Body of pancreas (tissue), 4 donors: ENCODE results near the gene PRSS2. TPM values are rescaled to one million over a fixed set of nuclear protein-coding genes. Genes with fewer than 3 reads are reported as not detected.

ENCODE experiments used
- ATAC-seq: fragments of 150-250 bp; one replicate; pipeline ENCODE4 v1.9.1; 2016
- DNase-seq, 4 donors: peaks; one replicate each; pipeline ENCODE4 v3.0.0-alpha.2; 2019
- H3K27ac ChIP-seq, 4 donors: fragments of 200-600 bp; sonication (generic); 1 replicate in 3 of 4; 2 replicates in 1 of 4; pipeline versions ENCODE4 v1.5.1 to v1.6.1; 2016 to 2019; ENCODE audit warnings: mild to moderate bottlenecking in 1 of 4, mixed read lengths in 1 of 4, moderate library complexity in 1 of 4
- H3K27me3 ChIP-seq, 2 donors: fragments of 200-600 bp; sonication (generic); one replicate each; pipeline ENCODE4 v1.6.0; 2016; ENCODE audit warnings: mild to moderate bottlenecking in 1 of 2
- H3K36me3 ChIP-seq, 2 donors: fragments of 200-600 bp; sonication (generic); replicated peaks in 1 of 2; 2 replicates each; pipeline ENCODE4 v1.5.1; 2016; ENCODE audit warnings: low read depth in 2 of 2; ENCODE audit not compliant: insufficient read depth in 1 of 2
- H3K4me1 ChIP-seq: fragments of 200-600 bp; sonication (generic); one replicate; pipeline ENCODE4 v1.6.0; 2016
- H3K4me3 ChIP-seq, 2 donors: fragments of 200-600 bp; sonication (generic); 1 replicate in 1 of 2; 2 replicates in 1 of 2; pipeline ENCODE4 v1.5.1; 2016 to 2019
- H3K9me3 ChIP-seq, 3 donors: fragments of 200-600 bp; sonication (generic); 1 replicate in 2 of 3; 2 replicates in 1 of 3; pipeline ENCODE4 v1.5.1; 2016
- POLR2A ChIP-seq, 3 donors: fragments of 450-650 bp; IDR thresholded peaks; one replicate each; pipeline ENCODE4 v1.6.1; 2016; ENCODE audit warnings: antibody characterized with exemption in 3 of 3, mild to moderate bottlenecking in 2 of 3
- WGBS, 2 donors: methylation state at CpG; one replicate each; pipeline ENCODE4 v1.1.5; 2017; 5-methylcytosine and 5-hydroxymethylcytosine counted together
- intact Hi-C: fragments of 100-400 bp; cut with DNase I; formaldehyde crosslinking; loops from one replicate; pipeline ENCODE4 v1.15.1; 2023
- total RNA-seq, 2 donors: library from RNA; depleted of rRNA; stranded (reverse); fragments of >200 nt; gene quantifications; one replicate each; pipeline ENCODE4 v1.1.0, GENCODE V29; 2016
- TF ChIP-seq, protein P1 (sequence below), 7 experiments: fragments of 450-650 bp in 4 of 7; fragments of 200-600 bp in 3 of 7; sonication (generic) in 3 of 7; IDR thresholded peaks; one replicate each; pipeline ENCODE4 v1.5.1; 2016 to 2019; ENCODE audit warnings: antibody characterized with exemption in 7 of 7

PRSS2 gene
- total RNA-seq, 2 donors from 2014 or later = 15,993 to 74,693 TPM

DNA sequence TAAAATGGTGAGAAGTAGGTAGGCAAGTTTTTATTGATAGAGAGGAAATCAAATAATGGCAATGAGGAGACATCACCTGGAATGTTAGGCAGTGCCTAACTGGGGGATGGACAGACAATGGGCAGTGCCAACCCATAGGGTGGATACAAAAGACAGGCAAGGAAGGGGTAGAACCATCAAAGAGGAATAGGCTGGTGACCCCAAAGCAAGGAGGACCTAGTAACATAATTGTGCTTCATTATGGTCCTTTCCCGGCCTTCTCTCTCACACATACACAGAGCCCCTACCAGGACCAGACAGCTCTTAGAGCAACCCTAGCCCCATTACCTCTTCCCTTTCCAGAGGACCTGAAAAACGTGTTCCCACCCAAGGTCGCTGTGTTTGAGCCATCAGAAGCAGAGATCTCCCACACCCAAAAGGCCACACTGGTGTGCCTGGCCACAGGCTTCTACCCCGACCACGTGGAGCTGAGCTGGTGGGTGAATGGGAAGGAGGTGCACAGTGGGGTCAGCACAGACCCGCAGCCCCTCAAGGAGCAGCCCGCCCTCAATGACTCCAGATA is 30.0 kb downstream of the PRSS2 start:
- Histone ChIP-seq H3K4me3 (no peak overlapping the region), H3K27me3 (peaks cover 0 to 20% of the 10 kb centered on the region in 2 donors), H3K4me1 (peaks cover 17% of the 10 kb centered on the region), H3K27ac (no peak overlapping the region), H3K36me3 (no peaks in the 10 kb centered on the region), H3K9me3 (no peaks in the 10 kb centered on the region)
- intact Hi-C loops = no loop called here
- ATAC-seq = no peak
- DNase-seq = no peak
- 64 to 73% methylated on average over 3 to 5 of the region's 7 CpGs for WGBS, 2 donors
- TF ChIP-seq POLR2A (IDR thresholded peaks at IDR 0.05) = no peak
- TF ChIP-seq, protein P1, sequence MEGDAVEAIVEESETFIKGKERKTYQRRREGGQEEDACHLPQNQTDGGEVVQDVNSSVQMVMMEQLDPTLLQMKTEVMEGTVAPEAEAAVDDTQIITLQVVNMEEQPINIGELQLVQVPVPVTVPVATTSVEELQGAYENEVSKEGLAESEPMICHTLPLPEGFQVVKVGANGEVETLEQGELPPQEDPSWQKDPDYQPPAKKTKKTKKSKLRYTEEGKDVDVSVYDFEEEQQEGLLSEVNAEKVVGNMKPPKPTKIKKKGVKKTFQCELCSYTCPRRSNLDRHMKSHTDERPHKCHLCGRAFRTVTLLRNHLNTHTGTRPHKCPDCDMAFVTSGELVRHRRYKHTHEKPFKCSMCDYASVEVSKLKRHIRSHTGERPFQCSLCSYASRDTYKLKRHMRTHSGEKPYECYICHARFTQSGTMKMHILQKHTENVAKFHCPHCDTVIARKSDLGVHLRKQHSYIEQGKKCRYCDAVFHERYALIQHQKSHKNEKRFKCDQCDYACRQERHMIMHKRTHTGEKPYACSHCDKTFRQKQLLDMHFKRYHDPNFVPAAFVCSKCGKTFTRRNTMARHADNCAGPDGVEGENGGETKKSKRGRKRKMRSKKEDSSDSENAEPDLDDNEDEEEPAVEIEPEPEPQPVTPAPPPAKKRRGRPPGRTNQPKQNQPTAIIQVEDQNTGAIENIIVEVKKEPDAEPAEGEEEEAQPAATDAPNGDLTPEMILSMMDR (IDR thresholded peaks at IDR 0.05) = no peak

DNA sequence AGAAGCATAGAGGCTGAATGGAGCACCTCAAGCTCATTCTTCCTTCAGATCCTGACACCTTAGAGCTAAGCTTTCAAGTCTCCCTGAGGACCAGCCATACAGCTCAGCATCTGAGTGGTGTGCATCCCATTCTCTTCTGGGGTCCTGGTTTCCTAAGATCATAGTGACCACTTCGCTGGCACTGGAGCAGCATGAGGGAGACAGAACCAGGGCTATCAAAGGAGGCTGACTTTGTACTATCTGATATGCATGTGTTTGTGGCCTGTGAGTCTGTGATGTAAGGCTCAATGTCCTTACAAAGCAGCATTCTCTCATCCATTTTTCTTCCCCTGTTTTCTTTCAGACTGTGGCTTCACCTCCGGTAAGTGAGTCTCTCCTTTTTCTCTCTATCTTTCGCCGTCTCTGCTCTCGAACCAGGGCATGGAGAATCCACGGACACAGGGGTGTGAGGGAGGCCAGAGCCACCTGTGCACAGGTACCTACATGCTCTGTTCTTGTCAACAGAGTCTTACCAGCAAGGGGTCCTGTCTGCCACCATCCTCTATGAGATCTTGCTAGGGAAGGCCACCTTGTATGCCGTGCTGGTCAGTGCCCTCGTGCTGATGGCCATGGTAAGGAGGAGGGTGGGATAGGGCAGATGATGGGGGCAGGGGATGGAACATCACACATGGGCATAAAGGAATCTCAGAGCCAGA is 31.0 kb downstream of the PRSS2 start:
- 91 to 93% methylated on average over 8 of the region's 8 CpGs for WGBS, 2 donors
- ATAC-seq (no peak), DNase-seq (no peak)
- Histone ChIP-seq H3K27me3 (peaks cover 0 to 16% of the 10 kb centered on the region in 2 donors), H3K9me3 (no peaks in the 10 kb centered on the region), H3K4me1 (peaks cover 15% of the 10 kb centered on the region), H3K27ac (no peak overlapping the region), H3K4me3 (no peak overlapping the region), H3K36me3 (no peaks in the 10 kb centered on the region)
- TF ChIP-seq, protein P1 (IDR thresholded peaks at IDR 0.05) = no peak
- no peak for TF ChIP-seq POLR2A (IDR thresholded peaks at IDR 0.05)
- intact Hi-C loops = no loop called here

DNA sequence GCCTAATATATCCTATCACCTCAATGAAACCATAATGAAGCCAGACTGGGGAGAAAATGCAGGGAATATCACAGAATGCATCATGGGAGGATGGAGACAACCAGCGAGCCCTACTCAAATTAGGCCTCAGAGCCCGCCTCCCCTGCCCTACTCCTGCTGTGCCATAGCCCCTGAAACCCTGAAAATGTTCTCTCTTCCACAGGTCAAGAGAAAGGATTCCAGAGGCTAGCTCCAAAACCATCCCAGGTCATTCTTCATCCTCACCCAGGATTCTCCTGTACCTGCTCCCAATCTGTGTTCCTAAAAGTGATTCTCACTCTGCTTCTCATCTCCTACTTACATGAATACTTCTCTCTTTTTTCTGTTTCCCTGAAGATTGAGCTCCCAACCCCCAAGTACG is 31.5 kb downstream of the PRSS2 start:
- intact Hi-C loops = no loop called here
- Histone ChIP-seq H3K27me3 (peaks cover 0 to 12% of the 10 kb centered on the region in 2 donors), H3K4me3 (no peak overlapping the region), H3K4me1 (peaks cover 9% of the 10 kb centered on the region), H3K27ac (no peak overlapping the region), H3K9me3 (no peaks in the 10 kb centered on the region), H3K36me3 (no peaks in the 10 kb centered on the region)
- ATAC-seq = no peak
- TF ChIP-seq, protein P1 (IDR thresholded peaks at IDR 0.05) = no peak
- TF ChIP-seq POLR2A (IDR thresholded peaks at IDR 0.05) = no peak
- DNase-seq = no peak
- WGBS, 2 donors = 92 to 96% methylated on average over 3 of the region's 3 CpGs

DNA sequence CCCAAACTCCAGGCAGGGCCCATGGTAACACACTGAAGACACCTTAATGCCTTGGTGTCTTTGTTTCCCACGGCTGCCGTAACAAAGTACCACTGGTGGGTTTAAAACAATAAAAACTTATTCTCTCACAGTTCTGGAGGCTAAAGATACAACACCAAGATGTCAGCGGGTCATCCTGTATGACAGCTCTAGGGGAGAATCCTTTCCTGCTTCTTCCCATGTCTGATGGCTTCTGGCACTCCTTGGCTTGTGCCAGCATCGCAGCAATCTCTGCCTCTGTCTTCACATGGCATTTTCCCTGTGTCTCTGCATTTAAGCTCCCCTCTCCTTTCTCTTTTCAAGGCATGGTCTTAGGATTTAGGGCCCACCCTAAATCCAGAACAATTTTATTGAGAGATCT is 33.1 kb downstream of the PRSS2 start:
- ATAC-seq = no peak
- TF ChIP-seq, protein P1 (IDR thresholded peaks at IDR 0.05) = no peak
- no peak for TF ChIP-seq POLR2A (IDR thresholded peaks at IDR 0.05)
- Histone ChIP-seq H3K4me1 (no peaks in the 10 kb centered on the region), H3K27me3 (no peaks in the 10 kb centered on the region), H3K36me3 (no peaks in the 10 kb centered on the region), H3K27ac (no peak overlapping the region), H3K4me3 (no peak overlapping the region), H3K9me3 (no peaks in the 10 kb centered on the region)
- intact Hi-C loops = no loop called here
- no peak for DNase-seq
- WGBS, 2 donors = 90 to 91% methylated on average over 4 of the region's 4 CpGs
